ENCODE measurements around the gene STIP1. TPM values are rescaled to one million over a fixed set of nuclear protein-coding genes. Genes with fewer than 3 reads are reported as not detected.

STIP1 gene
- total and polyA plus RNA-seq, 10 donors = 30.1 to 111 (median 68.7) TPM

DNA sequence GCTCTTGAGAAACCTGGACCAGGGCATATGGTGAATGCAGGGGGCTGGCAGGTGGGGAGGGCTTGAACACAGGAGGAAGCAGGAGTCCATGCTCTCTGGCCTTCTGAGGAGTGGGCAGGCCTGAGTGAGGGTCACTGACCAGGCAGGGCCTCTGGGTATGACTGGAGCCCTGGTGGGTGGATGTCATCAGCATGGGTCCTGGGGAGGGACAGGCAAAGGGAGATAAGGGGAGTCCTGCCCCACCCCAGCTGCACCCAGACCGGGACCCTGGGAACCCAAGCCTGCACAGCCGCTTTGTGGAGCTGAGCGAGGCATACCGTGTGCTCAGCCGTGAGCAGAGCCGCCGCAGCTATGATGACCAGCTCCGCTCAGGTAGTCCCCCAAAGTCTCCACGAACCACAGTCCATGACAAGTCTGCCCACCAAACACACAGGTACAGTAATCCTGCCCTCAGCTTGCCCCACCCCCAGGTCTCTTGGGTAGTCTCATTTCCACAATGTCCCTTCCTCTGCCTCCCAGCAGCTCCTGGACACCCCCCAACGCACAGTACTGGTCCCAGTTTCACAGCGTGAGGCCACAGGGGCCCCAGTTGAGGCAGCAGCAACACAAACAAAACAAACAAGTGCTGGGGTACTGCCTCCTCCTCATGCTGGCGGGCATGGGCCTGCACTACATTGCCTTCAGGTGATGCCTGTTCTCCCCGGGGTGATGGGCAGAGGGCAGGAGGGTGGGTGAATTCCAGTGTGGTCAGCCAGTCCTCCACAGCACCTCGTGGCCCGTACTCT is 46.4 kb downstream of the STIP1 start:
- H3K27me3 ChIP-seq (replicated peaks in 1 of 7) = no peaks in the 10 kb centered on the region
- H3K4me3 ChIP-seq = no peak overlapping the region
- H3K27ac ChIP-seq = peak overlapping the region in 3 of 8 donors; percentile 38 to 97 (median 97)
- intact Hi-C loops (cut with DNase I; ENCODE audit: low total_unique reads) = no loop called here
- no peaks in the 10 kb centered on the region for H3K9me3 ChIP-seq
- DNase-seq = peak; percentile 74
- H3K36me3 ChIP-seq = peaks cover 0 to 18% (median 2%) of the 10 kb centered on the region in 6 donors
- WGBS, 5 donors = 87 to 94% (median 92%) methylated on average over 8 to 15 of the region's 15 CpGs
- peaks cover 46 to 91% (median 76%) of the 10 kb centered on the region in 6 donors for H3K4me1 ChIP-seq
- TF ChIP-seq, protein P1, sequence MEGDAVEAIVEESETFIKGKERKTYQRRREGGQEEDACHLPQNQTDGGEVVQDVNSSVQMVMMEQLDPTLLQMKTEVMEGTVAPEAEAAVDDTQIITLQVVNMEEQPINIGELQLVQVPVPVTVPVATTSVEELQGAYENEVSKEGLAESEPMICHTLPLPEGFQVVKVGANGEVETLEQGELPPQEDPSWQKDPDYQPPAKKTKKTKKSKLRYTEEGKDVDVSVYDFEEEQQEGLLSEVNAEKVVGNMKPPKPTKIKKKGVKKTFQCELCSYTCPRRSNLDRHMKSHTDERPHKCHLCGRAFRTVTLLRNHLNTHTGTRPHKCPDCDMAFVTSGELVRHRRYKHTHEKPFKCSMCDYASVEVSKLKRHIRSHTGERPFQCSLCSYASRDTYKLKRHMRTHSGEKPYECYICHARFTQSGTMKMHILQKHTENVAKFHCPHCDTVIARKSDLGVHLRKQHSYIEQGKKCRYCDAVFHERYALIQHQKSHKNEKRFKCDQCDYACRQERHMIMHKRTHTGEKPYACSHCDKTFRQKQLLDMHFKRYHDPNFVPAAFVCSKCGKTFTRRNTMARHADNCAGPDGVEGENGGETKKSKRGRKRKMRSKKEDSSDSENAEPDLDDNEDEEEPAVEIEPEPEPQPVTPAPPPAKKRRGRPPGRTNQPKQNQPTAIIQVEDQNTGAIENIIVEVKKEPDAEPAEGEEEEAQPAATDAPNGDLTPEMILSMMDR (IDR thresholded peaks at IDR 0.05 in 8 of 11, conservative IDR thresholded peaks at IDR 0.05 in 3 of 11) = no peak
- TF ChIP-seq POLR2AphosphoS5 (IDR thresholded peaks at IDR 0.05) = no peak
- no peak for TF ChIP-seq POLR2A (IDR thresholded peaks at IDR 0.05)

DNA sequence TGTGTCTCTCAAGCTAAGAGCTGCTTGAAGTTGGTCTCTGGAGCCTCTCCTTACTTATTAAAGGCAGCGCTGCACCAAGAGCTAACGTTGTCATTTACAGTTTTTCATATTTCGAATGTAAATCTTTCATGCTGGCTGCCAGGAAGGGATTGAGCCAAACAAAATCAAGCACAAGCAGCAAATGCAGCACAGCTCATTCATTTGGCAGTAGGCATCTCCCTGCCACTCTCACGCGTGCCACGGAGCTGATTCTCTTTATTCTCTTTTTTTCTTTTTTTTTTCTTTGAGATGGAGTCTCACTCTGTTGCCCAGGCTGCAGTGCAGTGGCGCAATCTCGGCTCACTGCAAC is 47.0 kb downstream of the STIP1 start:
- TF ChIP-seq POLR2AphosphoS5 (IDR thresholded peaks at IDR 0.05) (no peak), POLR2A (IDR thresholded peaks at IDR 0.05) (no peak)
- TF ChIP-seq, protein P1 (IDR thresholded peaks at IDR 0.05 in 8 of 11, conservative IDR thresholded peaks at IDR 0.05 in 3 of 11) = no peak
- no peak for DNase-seq
- Histone ChIP-seq H3K9me3 (no peaks in the 10 kb centered on the region), H3K36me3 (peaks cover 0 to 23% (median 7%) of the 10 kb centered on the region in 6 donors), H3K27ac (peak overlapping the region in 1 of 8 donors; percentile 97), H3K27me3 (replicated peaks in 1 of 7) (no peaks in the 10 kb centered on the region), H3K4me3 (no peak overlapping the region), H3K4me1 (peaks cover 40 to 91% (median 74%) of the 10 kb centered on the region in 6 donors)
- intact Hi-C loops (cut with DNase I; ENCODE audit: low total_unique reads) = no loop called here
- 89 to 96% (median 93%) methylated on average over 8 of the region's 8 CpGs for WGBS, 5 donors

DNA sequence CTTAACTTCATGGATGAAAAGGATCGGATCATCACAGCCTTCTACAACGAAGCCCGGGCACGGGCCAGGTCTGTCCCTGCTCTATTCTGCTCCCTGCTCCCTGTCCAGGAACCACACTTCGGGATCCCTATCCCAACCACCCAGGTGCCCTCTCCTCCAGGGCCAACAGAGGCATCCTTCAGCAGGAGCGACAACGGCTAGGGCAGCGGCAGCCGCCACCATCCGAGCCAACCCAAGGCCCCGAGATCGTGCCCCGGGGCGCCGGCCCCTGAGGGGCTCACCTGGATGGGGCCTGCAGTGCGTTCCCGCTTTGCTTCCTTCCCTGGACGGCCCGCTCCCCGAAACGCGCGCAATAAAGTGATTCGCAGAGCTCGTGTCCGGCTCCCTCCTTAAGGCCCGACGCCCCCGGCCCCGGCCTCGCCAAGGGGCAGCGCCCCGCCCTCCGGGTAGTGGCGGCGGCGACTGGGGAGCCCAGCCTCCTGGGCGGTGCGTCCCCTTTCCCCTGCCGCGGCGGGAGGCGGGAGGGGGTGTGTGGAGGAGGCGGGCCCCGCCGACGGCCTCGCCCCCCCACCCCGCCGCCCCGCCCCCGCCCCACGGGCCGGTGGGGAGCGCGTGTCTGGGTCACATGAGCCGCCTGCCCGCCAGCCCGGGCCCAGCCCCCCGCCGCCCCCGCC is 48.1 kb downstream of the STIP1 start, which contains the start of gene VEGFB:
Gene VEGFB (plus strand): TSS at position 672 of the 674 bp plus-strand sequence. CDS start 250 bp downstream, outside the sequence.
- peaks cover 38 to 91% (median 74%) of the 10 kb centered on the region in 6 donors for H3K4me1 ChIP-seq
- WGBS, 5 donors = 7 to 19% (median 12%) methylated on average over 19 to 60 of the region's 62 CpGs
- H3K36me3 ChIP-seq = peaks cover 0 to 33% (median 18%) of the 10 kb centered on the region in 6 donors
- peak within 1 kb of the TSS; percentile 72 to 93 (median 86) for H3K27ac ChIP-seq
- intact Hi-C loops (cut with DNase I; ENCODE audit: low total_unique reads) = no loop called here
- peak; percentile 81 to 86 (median 81) for TF ChIP-seq POLR2AphosphoS5 (IDR thresholded peaks at IDR 0.05)
- TF ChIP-seq POLR2A (IDR thresholded peaks at IDR 0.05) = no peak
- peak within 1 kb of the TSS; percentile 67 to 96 (median 78) for H3K4me3 ChIP-seq
- H3K9me3 ChIP-seq = no peaks in the 10 kb centered on the region
- H3K27me3 ChIP-seq (replicated peaks in 1 of 7) = no peaks in the 10 kb centered on the region
- DNase-seq = peak; percentile 94

DNA sequence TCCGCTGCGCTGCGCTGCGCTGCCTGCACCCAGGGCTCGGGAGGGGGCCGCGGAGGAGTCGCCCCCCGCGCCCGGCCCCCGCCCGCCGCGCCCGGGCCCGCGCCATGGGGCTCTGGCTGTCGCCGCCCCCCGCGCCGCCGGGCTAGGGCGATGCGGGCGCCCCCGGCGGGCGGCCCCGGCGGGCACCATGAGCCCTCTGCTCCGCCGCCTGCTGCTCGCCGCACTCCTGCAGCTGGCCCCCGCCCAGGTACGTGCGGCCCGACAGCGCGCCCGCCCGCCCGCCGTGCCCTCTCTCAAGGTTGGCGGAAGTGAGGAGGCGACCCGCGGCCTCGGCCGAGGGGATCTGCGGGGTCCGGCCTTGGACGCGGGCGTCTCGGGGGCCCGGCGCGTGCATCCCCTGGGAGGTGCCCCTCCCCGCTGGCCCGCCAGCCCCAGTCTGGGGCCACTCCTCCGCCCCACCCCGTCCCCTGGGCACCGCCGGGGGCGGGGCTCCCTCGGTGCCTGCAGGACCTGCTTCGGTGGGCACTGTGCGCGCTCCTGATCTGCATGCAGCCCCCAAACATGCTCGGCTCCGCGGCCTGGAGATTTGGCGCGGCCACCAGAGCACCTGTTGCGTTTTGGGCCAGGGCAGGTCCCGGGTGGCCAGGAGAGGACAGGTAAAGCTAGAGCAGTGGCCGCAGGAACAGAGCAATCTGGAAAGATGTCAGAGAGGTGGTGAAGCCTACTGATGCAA is 48.8 kb downstream of the STIP1 start:
- DNase-seq = peak; percentile 93
- peak overlapping the region; percentile 72 to 93 (median 86) for H3K27ac ChIP-seq
- peak in 1 of 3 donors; percentile 29 for TF ChIP-seq POLR2A (IDR thresholded peaks at IDR 0.05)
- TF ChIP-seq POLR2AphosphoS5 (IDR thresholded peaks at IDR 0.05) = peak; percentile 66 to 78 (median 75)
- TF ChIP-seq, protein P1 (IDR thresholded peaks at IDR 0.05 in 8 of 11, conservative IDR thresholded peaks at IDR 0.05 in 3 of 11) = peak in 3 of 11 experiments; percentile 9 to 21 (median 21)
- peaks cover 0 to 33% (median 18%) of the 10 kb centered on the region in 6 donors for H3K36me3 ChIP-seq
- H3K4me1 ChIP-seq = peaks cover 32 to 91% (median 71%) of the 10 kb centered on the region in 6 donors
- no peaks in the 10 kb centered on the region for H3K9me3 ChIP-seq
- H3K4me3 ChIP-seq = peak overlapping the region; percentile 67 to 96 (median 78)
- 1 to 4% (median 2%) methylated on average over 10 to 80 of the region's 80 CpGs for WGBS, 5 donors
- intact Hi-C loops (cut with DNase I; ENCODE audit: low total_unique reads) = no loop called here
- no peaks in the 10 kb centered on the region for H3K27me3 ChIP-seq (replicated peaks in 1 of 7)
